ENCODE results near the gene PTGIS.

GRCh38 chr20:49545572-49545971 lies 22.4 kb downstream of the PTGIS start:
- TF ChIP-seq POLR2A (IDR thresholded peaks at IDR 0.05) (no peak), CTCF (IDR thresholded peaks at IDR 0.05) (no peak)

Measured in gastroesophageal sphincter (tissue), 3 donors.